HepG2 (cell line): Measurements from ENCODE around the gene QRICH2. TPM values are rescaled to one million over a fixed set of nuclear protein-coding genes. Genes with fewer than 3 reads are reported as not detected.

Experiments used
- BRCA1 ChIP-seq: sonication (generic); formaldehyde crosslinking; IDR thresholded peaks from 2 replicates; pipeline ENCODE4 v1.4.0; 2020; ENCODE audit warnings: missing genetic modification reagents
- CBX2 ChIP-seq, 2 experiments: fragments of 200-600 bp in 1 of 2; sonication (generic); formaldehyde crosslinking in 1 of 2; IDR thresholded peaks; 2 replicates each; pipeline versions ENCODE4 v1.7.0 to v1.8.1; 2018 to 2022; ENCODE audit warnings: low read depth in 2 of 2, low read length in 1 of 2, mild to moderate bottlenecking in 1 of 2, missing genetic modification reagents in 1 of 2
- FOXK2 ChIP-seq: fragments of 450-650 bp; IDR thresholded peaks from 2 replicates; pipeline ENCODE4 v1.6.1; 2016
- HNF4A ChIP-seq: sonication (generic); formaldehyde crosslinking; IDR thresholded peaks from 2 replicates; pipeline ENCODE4 v1.4.0; 2020; ENCODE audit warnings: missing genetic modification reagents
- KLF6 ChIP-seq: IDR thresholded peaks from 2 replicates; pipeline ENCODE4 v1.8.0; 2016; ENCODE audit warnings: missing biosample characterization, missing genetic modification reagents
- NFE2L1 ChIP-seq: sonication (generic); formaldehyde crosslinking; IDR thresholded peaks from 2 replicates; pipeline ENCODE4 v1.4.0; 2020; ENCODE audit warnings: missing genetic modification reagents, mild to moderate bottlenecking, borderline replicate concordance
- PAXIP1 ChIP-seq: sonication (generic); formaldehyde crosslinking; conservative IDR thresholded peaks from 2 replicates; pipeline ENCODE4 v1.4.0; 2020; ENCODE audit warnings: mild to moderate bottlenecking, missing genetic modification reagents, moderate library complexity
- PHF8 ChIP-seq: sonication (generic); formaldehyde crosslinking; IDR thresholded peaks from 2 replicates; pipeline ENCODE4 v1.5.0; 2020; ENCODE audit warnings: missing genetic modification reagents
- REPIN1 ChIP-seq: sonication (generic); formaldehyde crosslinking; IDR thresholded peaks from 2 replicates; pipeline ENCODE4 v1.8.0; 2022; ENCODE audit warnings: missing genetic modification reagents, low read depth, mild to moderate bottlenecking, borderline replicate concordance
- SKI ChIP-seq: fragments of 450-650 bp; IDR thresholded peaks from one replicate; pipeline ENCODE4 v1.6.1; 2018; ENCODE audit warnings: mild to moderate bottlenecking; ENCODE audit not compliant: partially characterized antibody
- TCF12 ChIP-seq, 2 experiments: fragments of 450-650 bp in 1 of 2; sonication (generic) in 1 of 2; formaldehyde crosslinking in 1 of 2; IDR thresholded peaks; 2 replicates each; pipeline versions ENCODE4 v1.6.1 to v1.8.0; 2017 to 2022; ENCODE audit warnings: antibody characterized with exemption in 1 of 2, mild to moderate bottlenecking in 1 of 2, missing genetic modification reagents in 1 of 2, moderate library complexity in 1 of 2
- USF2 ChIP-seq, 2 experiments: sonication (generic) in 1 of 2; formaldehyde crosslinking in 1 of 2; IDR thresholded peaks; 2 replicates each; pipeline versions ENCODE4 v1.5.1 to v1.6.1; 2011 to 2020; ENCODE audit warnings: borderline replicate concordance in 1 of 2, low read depth in 1 of 2, low read length in 1 of 2, mild to moderate bottlenecking in 1 of 2, missing genetic modification reagents in 1 of 2, moderate library complexity in 1 of 2
- ZBTB39 ChIP-seq: sonication (generic); formaldehyde crosslinking; IDR thresholded peaks from 2 replicates; pipeline ENCODE4 v1.5.0; 2020; ENCODE audit warnings: missing genetic modification reagents
- ZKSCAN5 ChIP-seq: sonication (generic); formaldehyde crosslinking; IDR thresholded peaks from 2 replicates; pipeline ENCODE4 v1.5.1; 2020; ENCODE audit warnings: mild to moderate bottlenecking, missing genetic modification reagents
- ZNF225 ChIP-seq: sonication (generic); formaldehyde crosslinking; IDR thresholded peaks from 2 replicates; pipeline ENCODE4 v1.4.0; 2020; ENCODE audit warnings: mild to moderate bottlenecking, missing genetic modification reagents
- ZNF282 ChIP-seq: fragments of 450-650 bp; IDR thresholded peaks from 2 replicates; pipeline ENCODE4 v1.6.1; 2018; ENCODE audit not compliant: partially characterized antibody
- ZNF33A ChIP-seq: sonication (generic); formaldehyde crosslinking; IDR thresholded peaks from 2 replicates; pipeline ENCODE4 v1.5.1; 2020; ENCODE audit warnings: missing genetic modification reagents, mild to moderate bottlenecking, moderate library complexity, borderline replicate concordance
- ZNF460 ChIP-seq: sonication (generic); formaldehyde crosslinking; IDR thresholded peaks from 2 replicates; pipeline ENCODE4 v1.5.1; 2020; ENCODE audit warnings: missing genetic modification reagents, mild to moderate bottlenecking, borderline replicate concordance
- ZNF501 ChIP-seq: sonication (generic); formaldehyde crosslinking; IDR thresholded peaks from 2 replicates; pipeline ENCODE4 v1.5.1; 2020; ENCODE audit warnings: mild to moderate bottlenecking, moderate library complexity, missing genetic modification reagents
- ZNF792 ChIP-seq: IDR thresholded peaks from 2 replicates; pipeline ENCODE4 v1.6.1; 2016
- ZNF841 ChIP-seq: sonication (generic); formaldehyde crosslinking; IDR thresholded peaks from 2 replicates; pipeline ENCODE4 v1.8.1; 2023; ENCODE audit warnings: missing genetic modification reagents, borderline replicate concordance
- polyA plus RNA-seq, 8 experiments: library from polyadenylated mRNA; depleted of rRNA in 3 of 8; stranded (reverse) in 7 of 8; unstranded in 1 of 8; fragments of >200 nt; fragmentation: Illumina TruSeq in 4 of 8; extraction: Trizol in 4 of 8; gene quantifications; 2 replicates each; pipeline versions ENCODE4 v1.2.1 to v1.2.3, GENCODE V29; 2011 to 2016; ENCODE audit warnings: low read depth in 4 of 8, missing spikeins in 1 of 8, mixed read lengths in 1 of 8; ENCODE audit not compliant: insufficient read depth in 1 of 8
- total RNA-seq, 5 experiments: library from RNA; depleted of rRNA; stranded (reverse); fragments of >200 nt; fragmentation: Illumina TruSeq; extraction: Trizol; gene quantifications; 2 replicates each; pipeline ENCODE4 v1.2.3, GENCODE V29; 2016; ENCODE audit warnings: low read depth in 1 of 5

Gene QRICH2
- total and polyA plus RNA-seq, 2 of the 13 experiments (the other 11 are each of a cell fraction or from before 2014, with no cell fraction given) = 3.7 to 5.7 TPM

- TF ChIP-seq BRCA1 (CRISPR knock-in tag) (no peak), HNF4A (no peak), ZBTB39 (CRISPR knock-in tag) (no peak), KLF6 (CRISPR knock-in tag) (no peak), PAXIP1 (0 out of 2 replicates have a peak, but pooled peaks have one; percentile 11), PHF8 (CRISPR knock-in tag) (peak; percentile 54; the same call in 1 of the 2 replicates), TCF12 (IDR thresholded peaks at IDR 0.05) (no peak), TCF12 (CRISPR knock-in tag; IDR thresholded peaks at IDR 0.05) (0 out of 2 replicates have a peak, but pooled peaks have one; percentile 45), ZNF501 (CRISPR knock-in tag) (no peak), ZNF282 (no peak), ZNF460 (CRISPR knock-in tag) (no peak), NFE2L1 (CRISPR knock-in tag) (no peak), REPIN1 (CRISPR knock-in tag) (no peak), ZNF792 (CRISPR knock-in tag) (no peak), ZNF225 (CRISPR knock-in tag) (no peak), USF2 (IDR thresholded peaks at IDR 0.05; ENCODE audit: low read depth, low read length) (no peak), USF2 (CRISPR knock-in tag; IDR thresholded peaks at IDR 0.05; ENCODE audit: borderline replicate concordance) (no peak), ZKSCAN5 (CRISPR knock-in tag) (no peak), FOXK2 (peak; percentile 84; the same call in 1 of the 2 replicates), SKI (peak; percentile 30), CBX2 (IDR thresholded peaks at IDR 0.05; ENCODE audit: low read depth, low read length) (no peak), CBX2 (CRISPR knock-in tag; IDR thresholded peaks at IDR 0.05; ENCODE audit: low read depth) (no peak), ZNF33A (CRISPR knock-in tag) (no peak), ZNF841 (CRISPR knock-in tag) (no peak)
Measured at GRCh38 chr17:76265624-76266243, 42.3 kb downstream of the QRICH2 start (continued).
